AG09309 (cell line): Measurements from ENCODE around the gene PTPRN2.

Source experiments
- DNase-seq: peaks from one replicate; pipeline ENCODE4 v3.0.0-alpha.2; 2010; ENCODE audit warnings: low read depth
- H3K4me3 ChIP-seq: 2 replicates; pipeline ENCODE4 v1.5.1; 2011; ENCODE audit warnings: mild to moderate bottlenecking, low read depth, low read length, moderate library complexity; ENCODE audit not compliant: control insufficient read depth
- CTCF ChIP-seq: IDR thresholded peaks from 2 replicates; pipeline ENCODE4 v1.5.1; 2011; ENCODE audit warnings: mild to moderate bottlenecking, low read depth, low read length, inconsistent platforms; ENCODE audit not compliant: insufficient read depth, control insufficient read depth; ENCODE audit errors: missing control alignments

Gene PTPRN2

GRCh38 chr7:157499835-157500153, 1087.8 kb downstream of the PTPRN2 start:
- no peak overlapping the region for H3K4me3 ChIP-seq
- TF ChIP-seq CTCF, result no peak
- DNase-seq, result no peak

- no peak overlapping the region for H3K4me3 ChIP-seq
- TF ChIP-seq CTCF, result no peak
- DNase-seq, result no peak
Observed at GRCh38 chr7:157499121-157499834, 1088.3 kb downstream of the PTPRN2 start.

GRCh38 chr7:157498657-157499056, 1089.0 kb downstream of the PTPRN2 start:
- no peak for TF ChIP-seq CTCF
- DNase-seq, result no peak
- no peak overlapping the region for H3K4me3 ChIP-seq

- DNase-seq, result no peak
- no peak overlapping the region for H3K4me3 ChIP-seq
- TF ChIP-seq CTCF, result no peak
Observed at GRCh38 chr7:157497744-157498651, 1089.6 kb downstream of the PTPRN2 start.

- no peak overlapping the region for H3K4me3 ChIP-seq
- no peak for DNase-seq
- TF ChIP-seq CTCF, result no peak
Observed at GRCh38 chr7:157497367-157497743, 1090.3 kb downstream of the PTPRN2 start.

GRCh38 chr7:157496416-157497275, 1091.0 kb downstream of the PTPRN2 start:
- TF ChIP-seq CTCF, result no peak
- DNase-seq, result no peak
- no peak overlapping the region for H3K4me3 ChIP-seq
